ENCODE results near the gene PARP9. TPM values are rescaled to one million over a fixed set of nuclear protein-coding genes. Genes with fewer than 3 reads are reported as not detected.

PARP9 gene
- total RNA-seq, 2 donors from 2014 or later = 20.2 to 28.0 TPM

GRCh38 chr3:122603056-122603455 lies 39.0 kb upstream of the PARP9 start:
- H3K27me3 ChIP-seq = no peaks in the 10 kb centered on the region
- no peak overlapping the region for H3K9ac ChIP-seq (ENCODE audit: low read depth in 2 of 2, low read length in 2 of 2)
- intact Hi-C loops (cut with DNase I) = no loop called here
- H3K4me1 ChIP-seq = no peaks in the 10 kb centered on the region
- no peak overlapping the region for H3K27ac ChIP-seq
- no peak overlapping the region for H3K4me3 ChIP-seq
- no peaks in the 10 kb centered on the region for H3K9me3 ChIP-seq
- H3K36me3 ChIP-seq = no peaks in the 10 kb centered on the region
- TF ChIP-seq CTCF (IDR thresholded peaks at IDR 0.05) = no peak
- DNase-seq = no peak

GRCh38 chr3:122602011-122602710 lies 38.1 kb upstream of the PARP9 start:
- Histone ChIP-seq H3K36me3 (no peaks in the 10 kb centered on the region), H3K4me3 (no peak overlapping the region), H3K9ac (ENCODE audit: low read depth in 2 of 2, low read length in 2 of 2) (no peak overlapping the region), H3K27me3 (no peaks in the 10 kb centered on the region), H3K9me3 (no peaks in the 10 kb centered on the region), H3K27ac (no peak overlapping the region), H3K4me1 (no peaks in the 10 kb centered on the region)
- no peak for TF ChIP-seq CTCF (IDR thresholded peaks at IDR 0.05)
- intact Hi-C loops (cut with DNase I) = no loop called here
- no peak for DNase-seq

- intact Hi-C loops (cut with DNase I) = no loop called here
- TF ChIP-seq CTCF (IDR thresholded peaks at IDR 0.05) = no peak
- Histone ChIP-seq H3K4me3 (no peak overlapping the region), H3K9ac (ENCODE audit: low read depth in 2 of 2, low read length in 2 of 2) (no peak overlapping the region), H3K9me3 (no peaks in the 10 kb centered on the region), H3K36me3 (no peaks in the 10 kb centered on the region), H3K27ac (no peak overlapping the region), H3K27me3 (no peaks in the 10 kb centered on the region), H3K4me1 (no peaks in the 10 kb centered on the region)
- DNase-seq = no peak
Observed at GRCh38 chr3:122598556-122598955, 34.5 kb upstream of the PARP9 start.

GRCh38 chr3:122598151-122598550 lies 34.1 kb upstream of the PARP9 start:
- Histone ChIP-seq H3K9me3 (no peaks in the 10 kb centered on the region), H3K4me1 (no peaks in the 10 kb centered on the region), H3K4me3 (no peak overlapping the region), H3K36me3 (no peaks in the 10 kb centered on the region), H3K27ac (no peak overlapping the region), H3K9ac (ENCODE audit: low read depth in 2 of 2, low read length in 2 of 2) (no peak overlapping the region), H3K27me3 (no peaks in the 10 kb centered on the region)
- TF ChIP-seq CTCF (IDR thresholded peaks at IDR 0.05) = no peak
- intact Hi-C loops (cut with DNase I) = no loop called here
- DNase-seq = no peak

- Histone ChIP-seq H3K4me3 (no peak overlapping the region), H3K27ac (no peak overlapping the region), H3K27me3 (no peaks in the 10 kb centered on the region), H3K36me3 (no peaks in the 10 kb centered on the region), H3K4me1 (no peaks in the 10 kb centered on the region), H3K9ac (ENCODE audit: low read depth in 2 of 2, low read length in 2 of 2) (no peak overlapping the region), H3K9me3 (no peaks in the 10 kb centered on the region)
- no peak for DNase-seq
- TF ChIP-seq CTCF (IDR thresholded peaks at IDR 0.05) = no peak
- intact Hi-C loops (cut with DNase I) = no loop called here
Observed at GRCh38 chr3:122594025-122594424, 29.9 kb upstream of the PARP9 start.

Measured in colonic mucosa (tissue), 4 donors.